ENCODE results near the gene BAIAP2L1.

Gene BAIAP2L1

GRCh38 chr7:98303906-98304305 lies 97.0 kb downstream of the BAIAP2L1 start:
- Histone ChIP-seq H3K4me2 (ENCODE audit: low read depth, low read length) (no peak overlapping the region), H3K4me3 (ENCODE audit: low read length) (no peak overlapping the region), H3K27ac (ENCODE audit: low read length) (no peak overlapping the region), H3K9me2 (replicated peaks; ENCODE audit: insufficient read depth, low read length) (no peaks in the 10 kb centered on the region), H3K9me3 (replicated peaks; ENCODE audit: insufficient read depth, low read length) (no peaks in the 10 kb centered on the region), H3F3A (ENCODE audit: insufficient read depth, low read length) (no peaks in the 10 kb centered on the region), H2AFZ (ENCODE audit: low read length) (no peak overlapping the region), H3K4me1 (ENCODE audit: low read length) (no peaks in the 10 kb centered on the region), H3K27me3 (replicated peaks; ENCODE audit: insufficient read depth, low read length) (no peaks in the 10 kb centered on the region), H3K36me3 (replicated peaks; ENCODE audit: insufficient read depth, low read length) (no peaks in the 10 kb centered on the region), H3K9ac (ENCODE audit: low read length) (no peak overlapping the region), H4K20me1 (ENCODE audit: insufficient read depth, low read length) (no peaks in the 10 kb centered on the region), H3K79me2 (ENCODE audit: low read length) (no peaks in the 10 kb centered on the region)
- no peak for DNase-seq
- TF ChIP-seq EZH2phosphoT487 (IDR thresholded peaks at IDR 0.05; ENCODE audit: low read length) (no peak), CTCF (IDR thresholded peaks at IDR 0.05; ENCODE audit: low read length) (no peak), EZH2 (optimal IDR thresholded peaks at IDR 0.05; ENCODE audit: low read depth, low read length) (no peak)

GRCh38 chr7:98303176-98303865 lies 97.6 kb downstream of the BAIAP2L1 start:
- H3K36me3 ChIP-seq (replicated peaks; ENCODE audit: insufficient read depth, low read length) = no peaks in the 10 kb centered on the region
- no peak for TF ChIP-seq EZH2 (optimal IDR thresholded peaks at IDR 0.05; ENCODE audit: low read depth, low read length)
- no peak for TF ChIP-seq EZH2phosphoT487 (IDR thresholded peaks at IDR 0.05; ENCODE audit: low read length)

GRCh38 chr7:98301693-98302470 lies 99.0 kb downstream of the BAIAP2L1 start:
- TF ChIP-seq EZH2phosphoT487 (IDR thresholded peaks at IDR 0.05; ENCODE audit: low read length) = no peak
- no peak for TF ChIP-seq EZH2 (optimal IDR thresholded peaks at IDR 0.05; ENCODE audit: low read depth, low read length)
- TF ChIP-seq CTCF (IDR thresholded peaks at IDR 0.05; ENCODE audit: low read length) = no peak
- H3K9me3 ChIP-seq (replicated peaks; ENCODE audit: insufficient read depth, low read length) = no peaks in the 10 kb centered on the region
- no peak overlapping the region for H2AFZ ChIP-seq (ENCODE audit: low read length)

More at GRCh38 chr7:98303176-98303865, 97.6 kb downstream of the BAIAP2L1 start:
- Histone ChIP-seq H3K4me2 (ENCODE audit: low read depth, low read length) (no peak overlapping the region), H3K9me3 (replicated peaks; ENCODE audit: insufficient read depth, low read length) (no peaks in the 10 kb centered on the region), H3K27me3 (replicated peaks; ENCODE audit: insufficient read depth, low read length) (no peaks in the 10 kb centered on the region), H3K27ac (ENCODE audit: low read length) (no peak overlapping the region), H4K20me1 (ENCODE audit: insufficient read depth, low read length) (no peaks in the 10 kb centered on the region), H2AFZ (ENCODE audit: low read length) (no peak overlapping the region), H3K9me2 (replicated peaks; ENCODE audit: insufficient read depth, low read length) (no peaks in the 10 kb centered on the region), H3K4me1 (ENCODE audit: low read length) (no peaks in the 10 kb centered on the region), H3K9ac (ENCODE audit: low read length) (no peak overlapping the region), H3K79me2 (ENCODE audit: low read length) (no peaks in the 10 kb centered on the region), H3F3A (ENCODE audit: insufficient read depth, low read length) (no peaks in the 10 kb centered on the region), H3K4me3 (ENCODE audit: low read length) (no peak overlapping the region)
- no peak for DNase-seq

More at GRCh38 chr7:98301693-98302470, 99.0 kb downstream of the BAIAP2L1 start:
- Histone ChIP-seq H3K4me3 (ENCODE audit: low read length) (no peak overlapping the region), H3F3A (ENCODE audit: insufficient read depth, low read length) (no peaks in the 10 kb centered on the region), H3K9me2 (replicated peaks; ENCODE audit: insufficient read depth, low read length) (no peaks in the 10 kb centered on the region), H3K4me2 (ENCODE audit: low read depth, low read length) (no peak overlapping the region), H3K27me3 (replicated peaks; ENCODE audit: insufficient read depth, low read length) (no peaks in the 10 kb centered on the region), H3K4me1 (ENCODE audit: low read length) (no peaks in the 10 kb centered on the region), H3K79me2 (ENCODE audit: low read length) (no peaks in the 10 kb centered on the region), H3K36me3 (replicated peaks; ENCODE audit: insufficient read depth, low read length) (no peaks in the 10 kb centered on the region), H4K20me1 (ENCODE audit: insufficient read depth, low read length) (no peaks in the 10 kb centered on the region), H3K27ac (ENCODE audit: low read length) (no peak overlapping the region), H3K9ac (ENCODE audit: low read length) (no peak overlapping the region)
- DNase-seq = no peak
